ENCODE data around the gene MKRN2. TPM values are rescaled to one million over a fixed set of nuclear protein-coding genes. Genes with fewer than 3 reads are reported as not detected.

MKRN2 gene
- total and polyA plus RNA-seq, 2 of the 8 experiments (the other 6 are each of a cell fraction or from before 2014, with no cell fraction given), result 15.3 to 17.6 TPM

- TF ChIP-seq CHD7 (IDR thresholded peaks at IDR 0.05; ENCODE audit: insufficient replicate concordance, low read length) (no peak), EP300 (IDR thresholded peaks at IDR 0.05; ENCODE audit: borderline replicate concordance in 1 of 2, low read depth in 2 of 2, low read length in 2 of 2) (no peak), TBP (IDR thresholded peaks at IDR 0.05; ENCODE audit: low read depth, low read length) (no peak), E2F6 (IDR thresholded peaks at IDR 0.05) (no peak), TAF1 (IDR thresholded peaks at IDR 0.05; ENCODE audit: low read depth, low read length) (no peak), TCF12 (IDR thresholded peaks at IDR 0.05; ENCODE audit: low read depth, low read length) (no peak), SIRT6 (IDR thresholded peaks at IDR 0.05; ENCODE audit: low read length) (no peak), GABPA (IDR thresholded peaks at IDR 0.05; ENCODE audit: borderline replicate concordance, insufficient read depth, low read length) (no peak), TAF7 (optimal IDR thresholded peaks at IDR 0.05; ENCODE audit: borderline replicate concordance, low read depth, low read length) (no peak)
These were observed 71.9 kb downstream of the MKRN2 start (continued) for GRCh38 chr3:12628813-12629212.
